Stimulated activated memory B cell treated with anti-CD40 and anti-IgM and Interleukin-4, amounts not matched to agents 10 μg/mL and 1 μg/mL and 100 μg/mL, for 72 hours (primary cell): ENCODE measurements around the gene LBR.

Experiments used
- ATAC-seq: fragments of 150-1000 bp; cut with Tn5 transposase; 2 replicates; pipeline ENCODE4 v1.10.0; 2021
- H3K27ac Mint-ChIP-seq: one replicate; pipeline ENCODE4 v1.8.0; 2022; ENCODE audit warnings: mild to moderate bottlenecking, mixed read lengths
- H3K27me3 Mint-ChIP-seq: one replicate; pipeline ENCODE4 v1.8.0; 2022; ENCODE audit warnings: mixed read lengths
- H3K36me3 Mint-ChIP-seq: one replicate; pipeline ENCODE4 v1.8.0; 2022; ENCODE audit warnings: mixed read lengths
- H3K4me1 Mint-ChIP-seq: one replicate; pipeline ENCODE4 v1.8.0; 2022; ENCODE audit warnings: mixed read lengths
- H3K4me3 Mint-ChIP-seq: one replicate; pipeline ENCODE4 v1.8.0; 2022; ENCODE audit warnings: mild to moderate bottlenecking, moderate library complexity, mixed read lengths
- H3K9me3 Mint-ChIP-seq: one replicate; pipeline ENCODE4 v1.8.0; 2022; ENCODE audit warnings: mixed read lengths

LBR gene

GRCh38 chr1:225422795-225423517, 4.9 kb downstream of the LBR start:
- H3K9me3 Mint-ChIP-seq, result no peaks in the 10 kb centered on the region
- no peak overlapping the region for H3K4me3 Mint-ChIP-seq
- H3K4me1 Mint-ChIP-seq, result peaks cover 49% of the 10 kb centered on the region
- H3K27me3 Mint-ChIP-seq, result no peaks in the 10 kb centered on the region
- ATAC-seq, result no peak
- peak overlapping the region; percentile 65 for H3K27ac Mint-ChIP-seq
- H3K36me3 Mint-ChIP-seq, result peaks cover 30% of the 10 kb centered on the region

- peaks cover 34% of the 10 kb centered on the region for H3K36me3 Mint-ChIP-seq
- H3K4me3 Mint-ChIP-seq, result no peak overlapping the region
- H3K27ac Mint-ChIP-seq, result peak overlapping the region; percentile 71
- no peak for ATAC-seq
- no peaks in the 10 kb centered on the region for H3K27me3 Mint-ChIP-seq
- peaks cover 49% of the 10 kb centered on the region for H3K4me1 Mint-ChIP-seq
- no peaks in the 10 kb centered on the region for H3K9me3 Mint-ChIP-seq
Observed at GRCh38 chr1:225422031-225422605, 5.7 kb downstream of the LBR start.

DNA sequence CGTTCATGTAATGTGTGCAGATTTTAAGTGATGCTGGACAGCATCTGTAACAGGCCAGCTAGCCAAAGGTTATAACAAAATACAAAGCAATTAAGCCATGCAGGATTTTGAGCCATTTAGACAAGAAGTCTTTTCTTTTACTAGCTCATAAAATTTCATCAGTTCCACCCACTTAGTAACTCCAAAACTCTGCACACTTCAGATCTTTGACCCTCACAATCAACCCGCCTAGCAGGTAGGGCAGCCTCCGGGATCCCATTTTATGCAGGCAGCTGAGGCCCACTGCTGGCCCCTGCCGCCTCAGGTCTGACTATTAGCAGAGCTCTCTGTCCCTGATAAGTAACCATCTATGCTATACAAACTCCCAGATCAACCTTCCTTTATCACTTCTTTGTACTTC, 9.2 kb downstream of the LBR start:
- Mint-ChIP-seq H3K4me3 (no peak overlapping the region), H3K4me1 (peaks cover 33% of the 10 kb centered on the region), H3K27me3 (no peaks in the 10 kb centered on the region), H3K27ac (no peak overlapping the region), H3K9me3 (no peaks in the 10 kb centered on the region), H3K36me3 (peaks cover 55% of the 10 kb centered on the region)
- no peak for ATAC-seq

GRCh38 chr1:225418059-225418458, 9.8 kb downstream of the LBR start:
- no peak for ATAC-seq
- H3K27ac Mint-ChIP-seq, result no peak overlapping the region
- peaks cover 27% of the 10 kb centered on the region for H3K4me1 Mint-ChIP-seq
- H3K36me3 Mint-ChIP-seq, result peaks cover 50% of the 10 kb centered on the region
- H3K4me3 Mint-ChIP-seq, result no peak overlapping the region
- H3K9me3 Mint-ChIP-seq, result no peaks in the 10 kb centered on the region
- no peaks in the 10 kb centered on the region for H3K27me3 Mint-ChIP-seq

DNA sequence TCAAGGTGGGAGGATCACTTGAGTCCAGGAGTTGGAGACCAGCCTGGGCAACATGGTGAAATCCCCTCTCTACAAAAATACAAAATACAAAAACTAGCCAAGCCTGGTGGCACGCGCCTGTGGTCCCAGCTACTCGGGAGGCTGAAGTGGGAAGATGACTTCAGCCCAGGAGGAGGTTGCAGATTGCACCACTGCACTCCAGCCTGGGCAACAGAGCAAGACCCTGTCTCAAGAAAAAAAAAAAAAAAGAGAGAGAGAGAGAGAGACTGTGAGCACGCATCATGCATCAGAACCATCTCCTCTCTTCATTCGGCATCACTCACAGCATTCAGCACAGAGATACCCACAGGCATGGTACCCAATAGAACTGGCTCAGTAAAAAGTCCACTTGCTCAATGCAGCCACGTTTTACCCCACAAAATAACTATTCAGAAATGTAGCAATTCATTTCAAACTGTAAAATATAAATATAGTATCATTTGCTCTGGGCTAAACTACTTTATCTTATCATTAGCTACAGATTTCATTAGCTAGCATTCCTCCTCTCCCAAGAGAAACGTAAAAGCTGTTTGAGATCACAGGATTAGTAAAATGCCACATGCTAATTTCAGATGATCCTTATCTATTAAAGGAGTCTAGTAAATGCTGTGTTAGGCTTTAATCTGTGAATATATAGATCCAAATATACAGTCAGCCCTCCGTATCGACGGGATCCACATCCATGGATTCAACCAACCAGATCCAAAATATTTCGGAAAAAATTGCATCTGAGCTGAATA, 11.7 kb downstream of the LBR start:
- H3K27ac Mint-ChIP-seq, result no peak overlapping the region
- H3K4me3 Mint-ChIP-seq, result no peak overlapping the region
- no peaks in the 10 kb centered on the region for H3K27me3 Mint-ChIP-seq
- H3K36me3 Mint-ChIP-seq, result peaks cover 54% of the 10 kb centered on the region
- no peak for ATAC-seq
- H3K4me1 Mint-ChIP-seq, result peaks cover 13% of the 10 kb centered on the region
- H3K9me3 Mint-ChIP-seq, result no peaks in the 10 kb centered on the region

- ATAC-seq, result no peak
- Mint-ChIP-seq H3K4me3 (no peak overlapping the region), H3K36me3 (peaks cover 60% of the 10 kb centered on the region), H3K27ac (no peak overlapping the region), H3K4me1 (peaks cover 17% of the 10 kb centered on the region), H3K9me3 (no peaks in the 10 kb centered on the region), H3K27me3 (no peaks in the 10 kb centered on the region)
Observed at GRCh38 chr1:225415307-225415706, 12.5 kb downstream of the LBR start.

DNA sequence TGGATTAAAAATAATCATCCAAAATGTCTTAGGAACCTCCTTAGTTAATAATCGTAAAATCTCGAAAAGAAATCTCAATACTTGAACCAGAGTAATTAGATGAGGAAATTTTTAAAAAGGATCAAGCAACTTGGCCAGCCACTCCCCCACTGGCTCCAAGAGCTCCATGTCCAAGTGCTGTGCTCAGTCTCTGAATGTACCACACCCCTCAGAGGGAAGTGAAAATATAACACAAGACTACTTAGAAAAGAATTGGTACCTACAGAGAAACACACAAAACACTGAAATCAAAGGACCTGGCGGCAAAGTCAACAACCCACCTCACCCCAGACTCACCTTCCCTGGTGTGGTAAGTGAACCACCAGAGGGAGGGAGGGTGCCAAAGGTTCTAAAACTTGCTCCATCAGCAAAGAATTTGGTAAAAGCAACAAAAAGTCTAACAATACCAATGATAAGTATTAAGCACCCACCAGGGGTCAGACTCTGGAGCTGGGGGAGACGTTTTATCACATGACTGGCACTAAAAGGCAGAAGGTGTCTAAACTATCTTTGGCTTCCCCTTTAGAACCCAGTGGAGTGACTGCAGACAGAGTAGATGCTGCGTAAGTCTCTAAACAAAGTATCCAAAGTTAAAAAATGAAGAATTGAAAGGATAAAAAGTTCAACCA, 14.0 kb downstream of the LBR start:
- ATAC-seq, result no peak
- Mint-ChIP-seq H3K27me3 (no peaks in the 10 kb centered on the region), H3K4me1 (peaks cover 22% of the 10 kb centered on the region), H3K9me3 (no peaks in the 10 kb centered on the region), H3K4me3 (no peak overlapping the region), H3K36me3 (peaks cover 69% of the 10 kb centered on the region), H3K27ac (no peak overlapping the region)

DNA sequence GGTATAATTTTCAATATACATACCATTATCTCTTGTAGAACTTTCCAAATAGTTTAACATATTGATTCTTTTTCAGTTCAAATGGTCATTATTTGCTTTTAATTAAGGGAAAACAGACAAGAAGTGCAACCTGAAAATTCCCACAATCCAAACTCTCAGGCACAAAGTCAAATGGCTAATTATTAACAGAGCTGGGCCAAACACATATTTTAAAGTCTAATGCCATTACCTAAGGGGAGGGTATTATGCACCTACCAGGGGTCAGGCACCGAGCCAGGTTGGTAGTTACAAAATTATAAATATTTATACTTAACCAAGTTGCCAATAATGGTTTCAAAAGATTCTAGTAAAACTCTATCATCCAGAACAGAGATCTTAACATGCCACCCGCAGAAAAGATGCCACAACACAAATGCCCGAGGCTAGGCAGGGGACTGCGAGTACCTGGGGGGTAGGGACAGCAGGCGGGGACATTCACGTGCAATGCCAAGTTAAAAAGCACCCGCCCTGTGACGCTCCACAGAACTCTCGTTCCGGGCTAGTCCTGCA, 15.0 kb downstream of the LBR start:
- no peaks in the 10 kb centered on the region for H3K9me3 Mint-ChIP-seq

DNA sequence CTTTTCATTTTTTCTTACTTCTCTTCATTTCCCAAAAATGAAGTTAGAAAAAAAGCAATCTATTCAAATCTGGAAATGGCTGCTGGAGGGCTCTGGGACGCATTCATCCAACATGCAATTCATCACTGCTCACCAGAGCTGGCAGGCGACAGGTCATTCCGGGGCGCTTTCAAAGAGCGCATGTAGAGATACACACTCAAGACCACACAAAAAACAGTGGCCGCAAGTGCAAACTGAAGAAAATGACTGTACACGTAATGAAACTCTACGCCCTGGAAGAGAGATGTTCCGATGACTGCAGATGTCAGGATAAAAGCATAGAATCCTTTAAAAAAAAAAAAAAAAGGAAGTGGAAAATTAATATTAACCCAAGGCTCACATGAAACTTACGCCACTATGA, 15.5 kb downstream of the LBR start:
- Mint-ChIP-seq H3K36me3 (peaks cover 63% of the 10 kb centered on the region), H3K27ac (no peak overlapping the region), H3K27me3 (no peaks in the 10 kb centered on the region), H3K9me3 (no peaks in the 10 kb centered on the region), H3K4me1 (peaks cover 22% of the 10 kb centered on the region), H3K4me3 (no peak overlapping the region)
- ATAC-seq, result no peak

More for the DNA sequence above, 15.0 kb downstream of the LBR start:
- no peak for ATAC-seq
- peaks cover 64% of the 10 kb centered on the region for H3K36me3 Mint-ChIP-seq
- no peaks in the 10 kb centered on the region for H3K27me3 Mint-ChIP-seq
- no peak overlapping the region for H3K27ac Mint-ChIP-seq
- peaks cover 22% of the 10 kb centered on the region for H3K4me1 Mint-ChIP-seq
- H3K4me3 Mint-ChIP-seq, result no peak overlapping the region

DNA sequence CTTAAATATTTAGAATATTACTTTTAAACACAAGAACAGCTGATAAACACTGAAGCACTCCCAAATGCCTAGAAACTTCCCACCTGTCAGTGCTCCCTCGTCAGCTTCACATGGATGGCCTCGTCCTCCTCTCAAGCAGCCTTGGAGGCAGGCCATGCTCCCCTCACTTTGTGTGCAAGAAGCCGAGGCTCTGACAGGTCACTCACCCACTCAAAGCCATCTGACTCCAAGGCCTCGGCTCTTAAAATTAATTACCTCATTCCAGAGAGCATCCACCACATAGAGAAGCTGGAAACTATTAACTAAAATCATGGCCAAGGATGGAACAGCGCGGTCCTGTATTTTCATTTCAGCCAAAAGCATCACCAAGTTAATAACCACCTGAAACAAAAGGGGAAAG, 17.8 kb downstream of the LBR start:
- no peak overlapping the region for H3K4me3 Mint-ChIP-seq
- H3K4me1 Mint-ChIP-seq, result peaks cover 22% of the 10 kb centered on the region
- no peaks in the 10 kb centered on the region for H3K9me3 Mint-ChIP-seq
- no peak overlapping the region for H3K27ac Mint-ChIP-seq
- ATAC-seq, result no peak
- peaks cover 73% of the 10 kb centered on the region for H3K36me3 Mint-ChIP-seq
- no peaks in the 10 kb centered on the region for H3K27me3 Mint-ChIP-seq

DNA sequence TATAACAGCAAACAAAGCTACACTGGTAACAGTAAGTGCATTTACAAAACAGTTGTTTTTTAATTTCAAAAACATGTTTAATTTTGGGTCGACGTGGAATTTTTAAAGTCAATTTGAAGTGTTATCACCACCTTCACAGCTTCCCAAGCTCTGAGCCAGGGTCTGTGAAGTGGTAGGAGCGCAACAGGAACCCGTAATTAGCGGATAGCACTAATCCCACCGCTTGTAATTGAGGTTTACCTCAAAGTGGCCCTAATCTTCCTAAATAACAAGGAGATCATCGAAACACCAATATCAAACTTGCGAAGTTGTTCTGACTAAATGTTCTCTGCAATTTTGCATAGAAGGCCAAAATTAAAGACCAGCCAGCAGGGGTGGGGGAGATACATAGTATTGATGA, 18.8 kb downstream of the LBR start:
- peaks cover 14% of the 10 kb centered on the region for H3K4me1 Mint-ChIP-seq
- H3K27me3 Mint-ChIP-seq, result no peaks in the 10 kb centered on the region
- ATAC-seq, result no peak
- no peaks in the 10 kb centered on the region for H3K9me3 Mint-ChIP-seq
- H3K4me3 Mint-ChIP-seq, result no peak overlapping the region
- H3K27ac Mint-ChIP-seq, result no peak overlapping the region
- peaks cover 73% of the 10 kb centered on the region for H3K36me3 Mint-ChIP-seq

GRCh38 chr1:225408249-225408648, 19.6 kb downstream of the LBR start:
- Mint-ChIP-seq H3K27me3 (no peaks in the 10 kb centered on the region), H3K4me3 (no peak overlapping the region), H3K4me1 (peaks cover 9% of the 10 kb centered on the region), H3K27ac (no peak overlapping the region), H3K9me3 (no peaks in the 10 kb centered on the region), H3K36me3 (peaks cover 78% of the 10 kb centered on the region)
- ATAC-seq, result no peak

DNA sequence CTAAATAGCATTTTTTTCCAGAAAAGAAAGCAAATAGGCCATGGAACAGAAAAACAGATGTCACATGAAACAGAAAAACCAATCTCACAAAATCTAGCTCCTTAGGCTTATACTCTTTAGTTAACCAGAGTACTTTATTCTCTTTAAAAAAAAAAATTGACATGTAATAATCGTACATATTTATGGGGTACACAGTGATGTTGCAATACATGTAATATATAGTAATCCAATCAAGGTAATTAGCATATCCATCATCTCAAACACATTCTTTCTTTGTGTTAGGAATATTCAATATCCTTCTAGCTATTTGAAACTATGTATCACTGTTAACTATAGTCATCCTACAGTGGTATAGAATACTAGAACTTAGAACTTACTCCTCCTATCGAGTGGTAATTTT, 20.1 kb downstream of the LBR start:
- Mint-ChIP-seq H3K4me3 (no peak overlapping the region), H3K27ac (no peak overlapping the region), H3K9me3 (no peaks in the 10 kb centered on the region), H3K36me3 (peaks cover 82% of the 10 kb centered on the region), H3K4me1 (peaks cover 9% of the 10 kb centered on the region), H3K27me3 (no peaks in the 10 kb centered on the region)
- ATAC-seq, result no peak

DNA sequence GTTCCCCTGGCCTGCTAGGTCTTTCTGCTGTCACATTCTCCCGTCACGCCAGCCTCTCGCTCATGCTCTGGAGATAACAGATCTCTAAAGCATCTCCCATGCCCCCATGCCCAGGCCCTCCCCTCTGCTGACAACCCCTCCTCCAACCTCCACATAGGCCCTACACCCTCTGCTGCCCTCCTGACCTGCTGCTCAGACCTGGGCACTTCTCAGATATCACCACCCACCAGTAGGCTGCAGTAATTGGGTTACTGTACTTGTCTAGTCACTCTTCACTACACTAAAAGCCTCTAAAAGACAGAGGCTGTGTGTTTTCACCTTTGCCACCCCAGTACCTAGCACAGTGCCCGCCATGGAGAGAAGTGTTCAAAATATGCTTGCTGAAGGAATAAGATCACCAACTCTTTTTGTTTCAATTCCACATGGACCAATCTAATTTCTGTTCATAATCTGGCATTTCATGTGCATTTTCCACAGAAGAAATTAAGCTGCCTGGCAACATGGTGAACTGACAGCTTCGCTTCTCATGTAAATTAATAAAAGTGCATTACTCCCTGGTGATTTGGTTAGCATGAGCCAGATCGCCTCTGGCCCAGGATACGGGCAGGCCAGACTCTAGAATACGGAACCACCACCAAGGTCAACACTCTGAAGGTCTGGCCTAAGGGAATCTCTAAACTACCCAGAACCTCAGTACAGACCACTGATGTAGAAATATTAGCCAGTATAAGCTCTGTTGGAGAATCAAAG, 20.7 kb downstream of the LBR start:
- ATAC-seq, result no peak
- Mint-ChIP-seq H3K27me3 (no peaks in the 10 kb centered on the region), H3K4me3 (no peak overlapping the region), H3K4me1 (peaks cover 9% of the 10 kb centered on the region), H3K27ac (peak overlapping the region; percentile 28), H3K36me3 (peaks cover 79% of the 10 kb centered on the region), H3K9me3 (no peaks in the 10 kb centered on the region)
